Stimulated activated naive CD8-positive, alpha-beta T cell treated with anti-CD3 and anti-CD28 coated beads, Interleukin-15, amount 100 ng/mL, for 72 hours (primary cell): ENCODE data around the gene TEX26.
A peak's percentile ranks its signal among the peaks of the same experiment; 100 is the strongest.

Experiments used
- ATAC-seq: fragments of 150-1000 bp; cut with Tn5 transposase; 2 replicates; pipeline ENCODE4 v1.10.0; 2021; ENCODE audit warnings: mild to moderate bottlenecking, moderate library complexity
- DNase-seq, 2 donors: peaks; one replicate each; pipeline ENCODE4 v3.0.0; 2021 to 2022
- H3K27ac Mint-ChIP-seq, 2 donors: one replicate each; pipeline ENCODE4 v1.8.0; 2022; ENCODE audit warnings: mild to moderate bottlenecking in 2 of 2, mixed read lengths in 2 of 2, moderate library complexity in 2 of 2
- H3K27me3 Mint-ChIP-seq: one replicate; pipeline ENCODE4 v1.8.0; 2022; ENCODE audit warnings: mixed read lengths
- H3K4me1 Mint-ChIP-seq: one replicate; pipeline ENCODE4 v1.8.0; 2022; ENCODE audit warnings: mild to moderate bottlenecking, mixed read lengths
- H3K4me3 Mint-ChIP-seq, 2 donors: one replicate each; pipeline ENCODE4 v1.8.0; 2022; ENCODE audit warnings: mild to moderate bottlenecking in 2 of 2, mixed read lengths in 2 of 2, moderate library complexity in 1 of 2
- H3K9me3 Mint-ChIP-seq, 2 donors: one replicate each; pipeline ENCODE4 v1.8.0; 2022; ENCODE audit warnings: mixed read lengths in 2 of 2

Gene TEX26

GRCh38 chr13:30934803-30935202, 2.3 kb downstream of the TEX26 start:
- peaks cover 70% of the 10 kb centered on the region for H3K27me3 Mint-ChIP-seq
- H3K9me3 Mint-ChIP-seq, result peaks cover 0 to 17% of the 10 kb centered on the region in 2 donors
- no peak overlapping the region for H3K27ac Mint-ChIP-seq
- ATAC-seq (no peak), DNase-seq (no peak)
- no peaks in the 10 kb centered on the region for H3K4me1 Mint-ChIP-seq
- H3K4me3 Mint-ChIP-seq, result no peak overlapping the region

DNA sequence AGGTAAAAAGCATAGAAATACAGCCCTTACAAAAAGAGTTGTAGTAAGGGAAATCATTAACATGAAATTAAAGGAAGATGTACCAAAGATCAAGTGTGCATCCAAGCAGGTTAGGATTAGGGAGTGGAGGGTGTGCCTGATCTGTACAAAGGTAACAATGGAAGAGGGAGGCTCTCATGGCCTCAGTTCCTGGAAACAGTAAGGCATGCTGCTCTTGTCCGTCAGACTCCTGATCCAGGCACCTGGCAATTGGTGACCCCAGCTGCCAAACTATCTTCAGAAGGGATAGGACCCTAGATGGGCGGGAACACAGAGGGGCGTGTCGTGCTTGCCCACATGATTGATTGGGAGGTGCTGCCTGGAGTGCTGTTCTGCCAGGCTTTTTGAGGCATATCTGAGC, 4.5 kb downstream of the TEX26 start:
- no peak overlapping the region for H3K4me3 Mint-ChIP-seq
- peaks cover 50% of the 10 kb centered on the region for H3K27me3 Mint-ChIP-seq
- DNase-seq (no peak), ATAC-seq (no peak)
- peaks cover 0 to 17% of the 10 kb centered on the region in 2 donors for H3K9me3 Mint-ChIP-seq
- H3K27ac Mint-ChIP-seq, result no peak overlapping the region
- H3K4me1 Mint-ChIP-seq, result no peaks in the 10 kb centered on the region

- Mint-ChIP-seq H3K27ac (no peak overlapping the region), H3K9me3 (peaks cover 8 to 12% of the 10 kb centered on the region in 2 donors), H3K4me1 (no peaks in the 10 kb centered on the region), H3K27me3 (peaks cover 37% of the 10 kb centered on the region), H3K4me3 (no peak overlapping the region)
- DNase-seq, result no peak
- ATAC-seq, result no peak
These were observed 11.4 kb downstream of the TEX26 start for GRCh38 chr13:30943881-30944280.

GRCh38 chr13:30957258-30957943, 24.9 kb downstream of the TEX26 start:
- DNase-seq, result no peak
- H3K4me3 Mint-ChIP-seq, result no peak overlapping the region
- peaks cover 42% of the 10 kb centered on the region for H3K27me3 Mint-ChIP-seq
- no peaks in the 10 kb centered on the region for H3K4me1 Mint-ChIP-seq
- ATAC-seq, result no peak
- peaks cover 12 to 25% of the 10 kb centered on the region in 2 donors for H3K9me3 Mint-ChIP-seq
- H3K27ac Mint-ChIP-seq, result no peak overlapping the region

- Mint-ChIP-seq H3K9me3 (peaks cover 12 to 25% of the 10 kb centered on the region in 2 donors), H3K27me3 (peaks cover 43% of the 10 kb centered on the region)
- ATAC-seq, result no peak
These were observed 27.2 kb downstream of the TEX26 start for GRCh38 chr13:30959678-30960077.

GRCh38 chr13:30963791-30964190, 31.3 kb downstream of the TEX26 start:
- Mint-ChIP-seq H3K27ac (no peak overlapping the region), H3K27me3 (peaks cover 46% of the 10 kb centered on the region), H3K9me3 (peaks cover 2 to 15% of the 10 kb centered on the region in 2 donors), H3K4me1 (no peaks in the 10 kb centered on the region), H3K4me3 (no peak overlapping the region)
- DNase-seq, result no peak
- ATAC-seq, result no peak

More at GRCh38 chr13:30959678-30960077, 27.2 kb downstream of the TEX26 start:
- DNase-seq, result no peak
- H3K4me3 Mint-ChIP-seq, result no peak overlapping the region
- H3K4me1 Mint-ChIP-seq, result no peaks in the 10 kb centered on the region
- H3K27ac Mint-ChIP-seq, result no peak overlapping the region

DNA sequence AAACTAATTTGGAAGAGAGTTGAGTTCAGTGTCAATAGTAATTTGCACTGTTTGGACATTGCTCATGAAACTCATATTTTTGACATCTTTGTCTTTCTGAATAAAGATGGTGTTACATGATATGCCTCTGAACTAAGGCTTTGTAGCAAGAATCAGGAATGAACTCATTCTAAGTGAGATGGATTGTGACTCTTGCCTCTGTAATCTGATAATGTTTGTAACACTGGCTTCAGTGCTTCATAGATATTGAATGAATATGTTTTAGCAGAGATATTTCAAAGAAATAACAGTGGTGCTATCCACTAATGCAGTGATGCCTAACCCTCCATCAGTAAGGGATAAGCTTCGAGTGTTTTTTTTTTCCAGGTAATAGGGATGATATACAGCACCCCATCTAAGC, 32.9 kb downstream of the TEX26 start:
- DNase-seq (no peak), ATAC-seq (no peak)
- Mint-ChIP-seq H3K9me3 (peaks cover 0 to 8% of the 10 kb centered on the region in 2 donors), H3K4me1 (no peaks in the 10 kb centered on the region), H3K27ac (no peak overlapping the region), H3K4me3 (no peak overlapping the region), H3K27me3 (peaks cover 60% of the 10 kb centered on the region)

DNA sequence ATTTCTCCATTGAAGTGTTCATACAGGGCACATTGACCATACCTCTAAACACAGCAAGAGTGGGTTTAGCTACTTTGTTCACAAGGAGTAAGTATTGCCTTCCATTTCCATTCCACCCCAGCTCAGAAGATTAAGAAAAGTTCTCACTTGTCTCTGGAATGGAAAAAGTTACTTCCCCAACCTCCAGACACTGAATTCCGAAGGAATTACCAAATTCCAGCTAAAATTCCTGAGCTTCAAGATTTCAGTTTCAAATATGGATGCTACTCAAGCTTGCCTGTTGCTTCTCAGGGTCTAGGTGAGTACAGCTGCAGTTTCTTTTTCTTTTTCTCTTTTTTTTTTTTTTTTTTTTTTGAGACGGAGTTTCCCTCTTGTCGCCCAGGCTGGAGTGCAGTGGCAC, 33.6 kb downstream of the TEX26 start:
- ATAC-seq, result no peak
- peaks cover 0 to 8% of the 10 kb centered on the region in 2 donors for H3K9me3 Mint-ChIP-seq
- DNase-seq, result no peak
- peaks cover 68% of the 10 kb centered on the region for H3K27me3 Mint-ChIP-seq
- no peak overlapping the region for H3K4me3 Mint-ChIP-seq
- H3K27ac Mint-ChIP-seq, result no peak overlapping the region
- H3K4me1 Mint-ChIP-seq, result no peaks in the 10 kb centered on the region

GRCh38 chr13:30968846-30969245, 36.4 kb downstream of the TEX26 start:
- peaks cover 72% of the 10 kb centered on the region for H3K27me3 Mint-ChIP-seq
- DNase-seq, result no peak
- H3K4me1 Mint-ChIP-seq, result no peaks in the 10 kb centered on the region
- no peak for ATAC-seq
- H3K27ac Mint-ChIP-seq, result no peak overlapping the region
- H3K9me3 Mint-ChIP-seq, result no peaks in the 10 kb centered on the region
- no peak overlapping the region for H3K4me3 Mint-ChIP-seq

- Mint-ChIP-seq H3K4me3 (no peak overlapping the region), H3K27me3 (peaks cover 73% of the 10 kb centered on the region), H3K4me1 (no peaks in the 10 kb centered on the region), H3K9me3 (no peaks in the 10 kb centered on the region), H3K27ac (no peak overlapping the region)
- ATAC-seq (no peak), DNase-seq (no peak)
These were observed 39.1 kb downstream of the TEX26 start for GRCh38 chr13:30971575-30971974.

GRCh38 chr13:30972888-30973377, 40.5 kb downstream of the TEX26 start:
- DNase-seq, result no peak

DNA sequence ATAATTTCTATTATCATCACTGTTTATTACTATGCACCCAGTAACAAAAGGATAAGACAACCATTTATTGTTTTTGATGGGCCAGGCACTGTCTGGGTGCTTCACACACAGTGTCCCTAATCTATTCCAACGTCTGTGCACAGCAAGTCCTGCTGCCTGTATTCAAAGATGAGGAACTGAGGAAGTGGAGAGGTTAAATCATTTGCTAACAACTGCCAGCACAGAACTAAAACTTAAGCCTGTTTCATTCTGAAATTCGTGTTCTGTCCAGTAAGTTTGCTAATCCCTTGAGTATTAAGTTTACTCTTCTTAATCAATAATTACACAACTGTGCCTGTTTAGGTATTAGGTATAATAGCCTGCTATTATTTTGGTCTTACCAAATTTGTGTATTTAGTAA, 41.9 kb downstream of the TEX26 start:
- Mint-ChIP-seq H3K4me1 (no peaks in the 10 kb centered on the region), H3K27me3 (peaks cover 68% of the 10 kb centered on the region), H3K27ac (no peak overlapping the region), H3K4me3 (no peak overlapping the region), H3K9me3 (no peaks in the 10 kb centered on the region)
- DNase-seq, result no peak
- ATAC-seq, result no peak

More at GRCh38 chr13:30972888-30973377, 40.5 kb downstream of the TEX26 start:
- Mint-ChIP-seq H3K27me3 (peaks cover 74% of the 10 kb centered on the region), H3K4me1 (no peaks in the 10 kb centered on the region), H3K4me3 (no peak overlapping the region), H3K9me3 (no peaks in the 10 kb centered on the region), H3K27ac (no peak overlapping the region)
- ATAC-seq, result no peak

DNA sequence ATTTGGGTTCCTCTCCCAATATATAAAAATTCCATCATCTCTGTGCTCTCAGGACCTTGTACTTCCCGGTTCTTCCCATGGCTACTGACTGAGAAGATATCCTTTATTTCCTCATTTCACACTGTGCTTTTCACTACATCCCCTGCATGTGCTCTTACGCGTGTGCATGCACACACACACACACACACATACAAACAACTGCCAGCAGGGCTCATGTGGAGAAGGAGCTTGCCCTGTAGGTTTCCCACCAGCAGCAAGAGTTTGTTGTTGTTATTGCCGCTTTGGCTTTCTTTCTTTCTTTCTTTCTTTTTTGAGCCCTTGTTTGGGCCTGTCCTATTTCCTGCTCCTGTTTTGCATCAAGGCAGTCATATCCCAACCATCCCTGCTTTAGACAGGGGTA, 43.6 kb downstream of the TEX26 start:
- Mint-ChIP-seq H3K27ac (no peak overlapping the region), H3K27me3 (peaks cover 52% of the 10 kb centered on the region), H3K4me1 (no peaks in the 10 kb centered on the region), H3K9me3 (no peaks in the 10 kb centered on the region), H3K4me3 (no peak overlapping the region)
- ATAC-seq (no peak), DNase-seq (no peak)

DNA sequence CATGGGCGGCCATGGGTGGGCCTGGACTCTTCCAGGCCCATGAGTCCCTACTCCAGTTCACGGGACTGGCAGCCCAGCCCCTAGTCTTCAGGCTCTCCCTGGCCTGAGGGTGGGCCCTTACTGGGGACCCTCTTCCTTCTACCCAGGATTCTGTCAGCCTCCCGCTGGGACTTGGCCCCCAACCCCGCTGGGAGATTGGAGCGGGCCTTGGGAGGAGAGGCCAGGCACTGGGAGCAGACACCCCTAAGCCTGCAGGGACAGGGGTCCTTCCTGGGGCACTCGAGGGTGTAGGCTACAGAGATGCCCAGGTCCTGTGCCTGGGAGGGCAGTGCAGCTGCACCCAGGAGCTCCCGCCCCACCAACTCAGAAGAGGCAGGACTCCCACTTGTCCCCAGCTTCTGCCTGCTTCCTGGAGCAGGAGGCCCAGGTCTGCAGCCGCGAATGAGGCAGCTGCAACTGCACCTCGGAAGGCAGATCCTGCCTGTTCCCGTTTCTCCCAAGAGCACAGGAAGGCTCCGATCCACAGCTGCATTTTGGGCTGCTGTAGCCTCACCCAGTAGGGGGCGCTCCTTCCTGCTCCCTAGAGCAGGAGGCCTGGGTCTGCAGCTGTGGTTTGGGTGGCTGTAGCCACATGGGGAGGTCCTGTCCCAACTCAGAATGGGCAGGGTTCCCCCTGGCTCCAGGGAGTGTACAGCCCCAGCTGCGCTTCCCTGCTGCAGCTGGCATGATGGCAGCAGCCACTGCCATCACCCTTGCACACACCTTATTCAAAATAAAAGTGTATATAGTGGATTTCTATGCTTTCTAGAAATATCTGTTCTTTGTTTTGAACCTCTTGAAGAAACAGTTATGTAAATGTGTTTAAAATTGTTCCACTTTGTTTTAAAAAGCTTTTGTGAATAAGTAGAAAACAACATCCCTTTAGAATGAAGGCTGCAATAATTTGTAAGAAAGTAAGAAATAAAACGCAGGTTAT, 46.8 kb downstream of the TEX26 start:
- DNase-seq (peak; percentile 10 to 22), ATAC-seq (peak; percentile 50)
- H3K27me3 Mint-ChIP-seq, result peaks cover 47% of the 10 kb centered on the region
- H3K4me3 Mint-ChIP-seq, result no peak overlapping the region
- no peak overlapping the region for H3K27ac Mint-ChIP-seq
- H3K4me1 Mint-ChIP-seq, result no peaks in the 10 kb centered on the region
- H3K9me3 Mint-ChIP-seq, result no peaks in the 10 kb centered on the region

DNA sequence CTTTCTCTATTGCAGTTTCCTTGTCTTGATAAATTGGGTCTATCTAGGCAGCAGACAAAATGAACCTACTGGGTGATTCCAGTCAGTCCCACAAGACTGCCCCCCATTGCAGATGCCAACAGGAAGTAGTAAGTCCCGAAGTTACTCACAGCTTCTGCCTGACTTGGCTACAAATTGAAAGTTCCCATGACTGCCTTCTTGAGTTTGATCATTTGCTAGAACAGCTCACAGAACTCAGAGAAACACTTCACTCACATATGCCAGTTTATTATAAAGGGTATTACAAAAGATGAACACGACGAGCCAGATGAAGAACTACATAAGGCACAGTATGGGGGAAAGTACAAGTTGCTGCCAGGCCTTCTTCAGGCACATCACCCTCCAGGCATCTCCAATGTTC, 50.0 kb downstream of the TEX26 start:
- Mint-ChIP-seq H3K27ac (no peak overlapping the region), H3K27me3 (peaks cover 41% of the 10 kb centered on the region), H3K4me1 (no peaks in the 10 kb centered on the region)

DNA sequence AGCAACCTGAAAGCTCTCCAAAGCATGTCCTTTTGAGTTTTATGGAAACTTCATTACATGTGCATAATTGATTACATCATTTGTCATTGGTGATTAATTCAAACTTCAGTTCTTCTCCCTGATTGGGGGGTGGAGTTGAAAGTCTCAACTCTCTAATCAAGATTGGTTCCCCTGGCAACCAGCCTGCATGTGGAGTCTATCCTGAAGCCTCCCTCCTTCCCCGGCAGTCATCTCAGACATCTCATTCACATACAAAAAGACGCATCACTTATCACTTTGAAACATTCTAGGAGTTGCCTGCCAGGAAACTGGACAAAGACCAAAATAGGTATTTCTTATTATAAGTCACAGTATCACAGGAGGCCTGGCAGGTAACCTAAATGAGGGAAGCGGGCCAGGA, 50.5 kb downstream of the TEX26 start:
- Mint-ChIP-seq H3K4me1 (no peaks in the 10 kb centered on the region), H3K9me3 (no peaks in the 10 kb centered on the region), H3K27ac (no peak overlapping the region), H3K27me3 (peaks cover 42% of the 10 kb centered on the region), H3K4me3 (no peak overlapping the region)
- ATAC-seq, result no peak
- no peak for DNase-seq

More for the DNA sequence above, 50.0 kb downstream of the TEX26 start:
- no peak for ATAC-seq
- Mint-ChIP-seq H3K4me3 (no peak overlapping the region), H3K9me3 (no peaks in the 10 kb centered on the region)
- no peak for DNase-seq
